ENCODE results near the gene LST1.

Gene LST1

GRCh38 chr6:31576897-31577578 lies 9.0 kb upstream of the LST1 start:
- H3K4me1 ChIP-seq (ENCODE audit: control insufficient read depth in 1 of 2, insufficient read depth in 1 of 2, low read depth in 1 of 2, low read length in 1 of 2) = peaks cover 45 to 49% of the 10 kb centered on the region in 2 experiments
- peaks cover 15% of the 10 kb centered on the region for H3K36me3 ChIP-seq
- no peak for TF ChIP-seq CTCF (IDR thresholded peaks at IDR 0.05)
- peak overlapping the region; percentile 65 to 67 for H3K4me3 ChIP-seq (ENCODE audit: low read depth in 1 of 2, low read length in 1 of 2)
- H3K27ac ChIP-seq = peak overlapping the region; percentile 84
- no peaks in the 10 kb centered on the region for H3K9me3 ChIP-seq
- H3K27me3 ChIP-seq = no peaks in the 10 kb centered on the region

GRCh38 chr6:31577579-31577966 lies 8.5 kb upstream of the LST1 start:
- no peak overlapping the region for H3K4me3 ChIP-seq (ENCODE audit: low read depth in 1 of 2, low read length in 1 of 2)
- H3K27ac ChIP-seq = no peak overlapping the region

GRCh38 chr6:31578184-31579118 lies 7.6 kb upstream of the LST1 start:
- Histone ChIP-seq H3K9me3 (no peaks in the 10 kb centered on the region), H3K4me1 (ENCODE audit: control insufficient read depth in 1 of 2, insufficient read depth in 1 of 2, low read depth in 1 of 2, low read length in 1 of 2) (peaks cover 57 to 63% of the 10 kb centered on the region in 2 experiments), H3K27ac (peak overlapping the region; percentile 96), H3K36me3 (peaks cover 15% of the 10 kb centered on the region), H3K4me3 (ENCODE audit: low read depth in 1 of 2, low read length in 1 of 2) (no peak overlapping the region), H3K27me3 (no peaks in the 10 kb centered on the region)
- no peak for TF ChIP-seq CTCF (IDR thresholded peaks at IDR 0.05)

More at GRCh38 chr6:31577579-31577966, 8.5 kb upstream of the LST1 start:
- no peaks in the 10 kb centered on the region for H3K27me3 ChIP-seq
- H3K4me1 ChIP-seq (ENCODE audit: control insufficient read depth in 1 of 2, insufficient read depth in 1 of 2, low read depth in 1 of 2, low read length in 1 of 2) = peaks cover 49 to 54% of the 10 kb centered on the region in 2 experiments
- H3K36me3 ChIP-seq = peaks cover 15% of the 10 kb centered on the region
- TF ChIP-seq CTCF (IDR thresholded peaks at IDR 0.05) = no peak
- no peaks in the 10 kb centered on the region for H3K9me3 ChIP-seq

GRCh38 chr6:31579119-31579505 lies 7.0 kb upstream of the LST1 start:
- H3K4me3 ChIP-seq (ENCODE audit: low read depth in 1 of 2, low read length in 1 of 2) = no peak overlapping the region
- H3K27me3 ChIP-seq = no peaks in the 10 kb centered on the region
- H3K36me3 ChIP-seq = peaks cover 15% of the 10 kb centered on the region
- TF ChIP-seq CTCF (IDR thresholded peaks at IDR 0.05) = no peak
- peaks cover 64 to 70% of the 10 kb centered on the region in 2 experiments for H3K4me1 ChIP-seq (ENCODE audit: control insufficient read depth in 1 of 2, insufficient read depth in 1 of 2, low read depth in 1 of 2, low read length in 1 of 2)
- H3K27ac ChIP-seq = peak overlapping the region; percentile 96
- H3K9me3 ChIP-seq = no peaks in the 10 kb centered on the region

- peaks cover 68 to 72% of the 10 kb centered on the region in 2 experiments for H3K4me1 ChIP-seq (ENCODE audit: control insufficient read depth in 1 of 2, insufficient read depth in 1 of 2, low read depth in 1 of 2, low read length in 1 of 2)
- no peak for TF ChIP-seq CTCF (IDR thresholded peaks at IDR 0.05)
- peak overlapping the region; percentile 96 for H3K27ac ChIP-seq
- H3K27me3 ChIP-seq = no peaks in the 10 kb centered on the region
- H3K4me3 ChIP-seq (ENCODE audit: low read depth in 1 of 2, low read length in 1 of 2) = peak overlapping the region; percentile 92 to 94
- no peaks in the 10 kb centered on the region for H3K9me3 ChIP-seq
- H3K36me3 ChIP-seq = peaks cover 15% of the 10 kb centered on the region
Observed at GRCh38 chr6:31579546-31580437, 6.3 kb upstream of the LST1 start.
